Skin epidermis (tissue), 12 donors: Measurements from ENCODE around the gene MDK.

Experiments used
- H3K27ac ChIP-seq, 21 experiments: fragments of 200-600 bp; sonication (generic) in 11 of 21; one replicate each; pipeline ENCODE4 v1.5.0; 2020; ENCODE audit warnings: mild to moderate bottlenecking in 3 of 21, inconsistent platforms in 2 of 21, moderate library complexity in 2 of 21
- H3K4me3 ChIP-seq, 7 experiments: fragments of 200-600 bp; sonication (generic) in 2 of 7; one replicate each; pipeline ENCODE4 v1.5.0; 2020; ENCODE audit warnings: inconsistent platforms in 2 of 7, mild to moderate bottlenecking in 2 of 7, moderate library complexity in 1 of 7

Gene MDK

GRCh38 chr11:46378811-46379481 lies 2.5 kb upstream of the MDK start:
- H3K27ac ChIP-seq = peak overlapping the region in 8 of 21 experiments; percentile 25 to 87 (median 74)
- no peak overlapping the region for H3K4me3 ChIP-seq

DNA sequence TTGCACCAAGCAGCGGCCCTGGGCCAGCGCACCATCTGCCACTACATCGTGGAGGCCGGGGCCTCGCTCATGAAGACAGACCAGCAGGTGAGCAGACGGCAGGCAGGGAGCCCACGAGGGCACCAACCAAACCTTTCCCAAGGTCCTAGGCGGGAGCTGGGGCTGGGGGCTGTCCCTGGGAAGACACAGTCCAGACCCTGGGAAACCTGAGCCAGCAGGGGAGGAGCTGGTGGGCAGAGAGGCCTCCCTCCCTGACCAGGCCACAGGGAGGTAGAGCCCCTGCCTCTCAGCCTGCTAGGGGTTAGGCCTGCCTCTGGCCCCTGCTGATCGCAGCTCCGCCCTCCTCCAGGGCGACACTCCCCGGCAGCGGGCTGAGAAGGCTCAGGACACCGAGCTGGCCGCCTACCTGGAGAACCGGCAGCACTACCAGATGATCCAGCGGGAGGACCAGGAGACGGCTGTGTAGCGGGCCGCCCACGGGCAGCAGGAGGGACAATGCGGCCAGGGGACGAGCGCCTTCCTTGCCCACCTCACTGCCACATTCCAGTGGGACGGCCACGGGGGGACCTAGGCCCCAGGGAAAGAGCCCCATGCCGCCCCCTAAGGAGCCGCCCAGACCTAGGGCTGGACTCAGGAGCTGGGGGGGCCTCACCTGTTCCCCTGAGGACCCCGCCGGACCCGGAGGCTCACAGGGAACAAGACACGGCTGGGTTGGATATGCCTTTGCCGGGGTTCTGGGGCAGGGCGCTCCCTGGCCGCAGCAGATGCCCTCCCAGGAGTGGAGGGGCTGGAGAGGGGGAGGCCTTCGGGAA lies 1.8 kb upstream of the MDK start:
- peak overlapping the region in 16 of 21 experiments; percentile 70 to 87 (median 77) for H3K27ac ChIP-seq
- H3K4me3 ChIP-seq = peak overlapping the region in 3 of 7 experiments; percentile 53 to 59 (median 58)

GRCh38 chr11:46380340-46381047 lies 975 bp upstream of the MDK start:
- peak overlapping the region; percentile 0 to 87 (median 74) for H3K27ac ChIP-seq
- H3K4me3 ChIP-seq = peak overlapping the region; percentile 50 to 66 (median 55)

DNA sequence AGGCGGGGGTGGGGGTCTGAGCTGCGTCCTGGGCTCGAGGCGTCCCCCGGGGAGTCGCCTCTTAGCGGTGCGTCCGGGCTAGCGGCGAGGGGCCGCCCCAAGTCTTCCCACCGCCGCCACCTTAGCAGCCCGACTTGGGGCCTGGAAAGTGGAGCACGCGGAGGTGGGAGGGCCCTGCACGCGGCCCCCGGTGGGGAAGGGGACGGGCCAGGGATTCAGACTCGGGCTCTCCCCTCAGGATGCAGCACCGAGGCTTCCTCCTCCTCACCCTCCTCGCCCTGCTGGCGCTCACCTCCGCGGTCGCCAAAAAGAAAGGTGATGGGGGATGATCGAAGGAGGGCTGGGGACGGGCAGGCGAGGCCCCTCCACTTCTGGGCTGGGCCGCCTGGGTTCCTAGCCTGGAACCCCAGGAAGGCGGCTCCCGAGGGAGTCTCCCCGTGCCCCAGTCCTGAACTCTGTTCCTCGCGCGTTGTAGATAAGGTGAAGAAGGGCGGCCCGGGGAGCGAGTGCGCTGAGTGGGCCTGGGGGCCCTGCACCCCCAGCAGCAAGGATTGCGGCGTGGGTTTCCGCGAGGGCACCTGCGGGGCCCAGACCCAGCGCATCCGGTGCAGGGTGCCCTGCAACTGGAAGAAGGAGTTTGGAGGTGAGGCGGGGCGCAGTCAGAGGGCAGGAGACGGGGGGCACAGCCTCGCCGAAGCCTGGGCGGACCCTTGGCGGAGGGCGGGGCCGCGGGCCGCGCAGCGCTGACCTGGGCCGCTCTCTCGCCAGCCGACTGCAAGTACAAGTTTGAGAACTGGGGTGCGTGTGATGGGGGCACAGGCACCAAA lies 563 bp downstream of the MDK start:
- peak overlapping the region; percentile 50 to 66 (median 55) for H3K4me3 ChIP-seq
- H3K27ac ChIP-seq = peak overlapping the region in 16 of 21 experiments; percentile 9 to 87 (median 73)

DNA sequence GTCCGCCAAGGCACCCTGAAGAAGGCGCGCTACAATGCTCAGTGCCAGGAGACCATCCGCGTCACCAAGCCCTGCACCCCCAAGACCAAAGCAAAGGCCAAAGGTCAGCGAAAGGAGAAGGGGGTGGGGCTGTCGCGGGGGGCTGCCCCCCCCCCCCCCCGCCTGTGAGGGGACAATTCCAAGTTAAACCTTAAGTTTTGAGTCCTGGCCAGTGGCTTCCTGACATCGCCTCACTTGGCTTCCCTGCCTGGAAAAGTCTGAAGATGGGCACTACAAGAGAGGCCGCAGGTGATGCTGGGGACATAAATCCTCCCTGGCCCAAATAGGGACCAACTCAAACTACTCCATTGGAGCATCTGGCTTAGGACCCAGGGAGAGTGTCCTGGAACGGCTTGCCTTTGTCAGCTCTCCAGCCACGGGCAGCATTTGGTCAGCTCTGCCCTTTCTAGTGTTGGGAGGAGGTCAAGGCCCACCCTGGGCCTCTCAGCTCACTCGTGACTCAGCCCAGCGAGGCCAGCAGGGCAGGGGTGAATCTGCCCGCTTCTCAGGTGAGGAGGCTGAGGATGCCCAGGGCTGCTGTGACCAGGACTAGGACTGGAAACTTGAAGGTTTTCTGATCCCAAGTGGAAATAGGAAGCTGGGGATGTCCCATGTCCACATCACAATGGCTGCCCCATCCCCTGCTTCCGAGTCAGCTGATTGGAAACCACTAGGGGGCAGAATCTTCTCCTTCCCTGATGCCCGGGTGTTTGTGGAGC lies 1.4 kb downstream of the MDK start:
- H3K4me3 ChIP-seq = peak overlapping the region; percentile 50 to 66 (median 55)
- no peak overlapping the region for H3K27ac ChIP-seq

DNA sequence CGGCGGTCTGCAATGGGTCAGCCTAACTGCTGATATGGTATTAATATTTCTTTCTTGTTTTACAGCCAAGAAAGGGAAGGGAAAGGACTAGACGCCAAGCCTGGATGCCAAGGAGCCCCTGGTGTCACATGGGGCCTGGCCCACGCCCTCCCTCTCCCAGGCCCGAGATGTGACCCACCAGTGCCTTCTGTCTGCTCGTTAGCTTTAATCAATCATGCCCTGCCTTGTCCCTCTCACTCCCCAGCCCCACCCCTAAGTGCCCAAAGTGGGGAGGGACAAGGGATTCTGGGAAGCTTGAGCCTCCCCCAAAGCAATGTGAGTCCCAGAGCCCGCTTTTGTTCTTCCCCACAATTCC lies 1.9 kb downstream of the MDK start:
- no peak overlapping the region for H3K27ac ChIP-seq
- no peak overlapping the region for H3K4me3 ChIP-seq

DNA sequence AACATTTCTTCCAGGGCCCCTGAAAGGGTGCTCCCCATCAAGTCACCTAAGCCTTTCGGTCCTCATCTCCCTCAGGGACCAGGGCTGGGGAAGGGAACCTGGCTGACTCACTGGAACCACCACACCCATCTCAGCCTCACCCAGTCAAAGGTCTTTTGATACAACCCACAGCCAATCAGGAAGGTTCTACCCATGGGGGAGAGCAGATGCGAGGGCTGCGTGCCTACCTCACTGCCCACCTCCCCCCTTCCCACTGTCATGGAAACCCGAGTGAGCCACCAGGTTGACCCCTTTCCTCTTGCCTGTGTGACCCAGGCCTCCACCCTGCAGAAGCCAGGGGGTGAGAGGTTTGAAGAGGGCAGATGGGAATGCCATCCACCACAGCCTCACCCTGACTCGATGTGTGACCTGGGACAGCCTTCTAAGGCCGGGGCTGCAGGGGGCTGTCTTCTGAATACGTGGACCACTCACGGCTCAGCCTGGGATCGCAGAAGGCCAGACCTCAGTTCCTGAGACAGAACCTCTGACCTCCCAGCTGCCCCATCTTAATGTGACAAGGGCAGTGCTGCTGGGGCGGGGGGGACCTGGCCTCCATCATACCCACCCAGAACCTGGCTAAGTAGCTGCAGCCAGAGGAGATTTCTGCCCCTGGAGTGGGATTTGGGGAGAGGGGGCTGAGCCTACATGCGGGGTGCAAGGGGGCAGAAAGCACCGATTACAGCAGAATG lies 2.7 kb downstream of the MDK start:
- Histone ChIP-seq H3K4me3 (no peak overlapping the region), H3K27ac (no peak overlapping the region)

- Histone ChIP-seq H3K27ac (no peak overlapping the region), H3K4me3 (no peak overlapping the region)
Observed at GRCh38 chr11:46385169-46386004, 3.9 kb downstream of the MDK start.

DNA sequence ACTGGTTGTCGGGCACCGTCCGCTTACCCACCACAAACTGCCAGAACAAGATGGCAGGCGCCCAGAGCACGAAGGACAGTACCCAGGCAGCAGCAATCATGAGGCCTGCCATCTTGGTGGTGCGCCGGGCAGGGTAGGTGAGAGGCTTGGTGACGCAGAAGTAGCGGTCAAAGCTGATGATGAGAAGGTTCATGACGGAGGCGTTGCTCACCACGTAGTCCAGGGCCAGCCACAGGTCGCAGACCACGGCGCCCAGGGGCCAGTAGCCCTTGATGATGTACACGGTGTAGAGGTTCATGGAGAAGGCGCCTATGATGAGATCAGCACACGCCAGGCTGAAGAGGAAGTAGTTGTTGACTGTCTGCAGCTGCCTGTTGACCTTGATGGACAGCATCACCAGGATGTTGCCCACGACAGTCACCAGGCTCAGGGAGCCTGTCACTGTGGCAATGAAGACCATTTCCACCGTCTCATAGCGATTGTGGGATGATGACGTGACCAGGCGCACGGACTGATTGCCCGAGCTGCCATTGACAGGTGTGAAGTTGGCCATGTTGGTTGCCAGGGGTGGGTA lies 4.6 kb downstream of the MDK start:
- H3K4me3 ChIP-seq = no peak overlapping the region
- no peak overlapping the region for H3K27ac ChIP-seq

DNA sequence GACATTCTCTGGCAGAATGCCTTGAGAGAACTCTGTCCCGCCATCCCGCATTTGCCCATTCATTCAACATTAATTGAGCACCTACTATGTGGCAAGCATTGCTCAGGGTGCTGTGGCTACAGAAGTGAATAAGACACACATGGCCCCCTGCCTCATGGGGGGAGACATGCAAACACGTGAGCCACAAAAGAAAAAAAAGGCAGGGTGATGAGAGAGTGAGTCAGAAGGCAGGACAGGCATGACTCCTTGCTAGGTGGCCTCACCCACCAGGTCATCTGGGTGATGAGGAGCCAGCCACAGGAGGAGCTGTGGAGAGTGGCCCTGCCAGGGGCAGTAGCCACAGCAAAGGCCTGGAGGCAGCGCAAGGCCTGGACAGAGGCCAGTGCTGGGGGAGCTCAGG lies 5.2 kb downstream of the MDK start:
- H3K4me3 ChIP-seq = no peak overlapping the region
- H3K27ac ChIP-seq = no peak overlapping the region

- no peak overlapping the region for H3K27ac ChIP-seq
- no peak overlapping the region for H3K4me3 ChIP-seq
Observed at GRCh38 chr11:46387456-46387855, 6.0 kb downstream of the MDK start.

- H3K27ac ChIP-seq = no peak overlapping the region
Observed at GRCh38 chr11:46387919-46388618, 6.6 kb downstream of the MDK start.

GRCh38 chr11:46388619-46389449 lies 7.4 kb downstream of the MDK start:
- no peak overlapping the region for H3K27ac ChIP-seq
- peak overlapping the region in 3 of 7 experiments; percentile 30 to 39 (median 37) for H3K4me3 ChIP-seq

More at GRCh38 chr11:46387919-46388618, 6.6 kb downstream of the MDK start:
- no peak overlapping the region for H3K4me3 ChIP-seq

DNA sequence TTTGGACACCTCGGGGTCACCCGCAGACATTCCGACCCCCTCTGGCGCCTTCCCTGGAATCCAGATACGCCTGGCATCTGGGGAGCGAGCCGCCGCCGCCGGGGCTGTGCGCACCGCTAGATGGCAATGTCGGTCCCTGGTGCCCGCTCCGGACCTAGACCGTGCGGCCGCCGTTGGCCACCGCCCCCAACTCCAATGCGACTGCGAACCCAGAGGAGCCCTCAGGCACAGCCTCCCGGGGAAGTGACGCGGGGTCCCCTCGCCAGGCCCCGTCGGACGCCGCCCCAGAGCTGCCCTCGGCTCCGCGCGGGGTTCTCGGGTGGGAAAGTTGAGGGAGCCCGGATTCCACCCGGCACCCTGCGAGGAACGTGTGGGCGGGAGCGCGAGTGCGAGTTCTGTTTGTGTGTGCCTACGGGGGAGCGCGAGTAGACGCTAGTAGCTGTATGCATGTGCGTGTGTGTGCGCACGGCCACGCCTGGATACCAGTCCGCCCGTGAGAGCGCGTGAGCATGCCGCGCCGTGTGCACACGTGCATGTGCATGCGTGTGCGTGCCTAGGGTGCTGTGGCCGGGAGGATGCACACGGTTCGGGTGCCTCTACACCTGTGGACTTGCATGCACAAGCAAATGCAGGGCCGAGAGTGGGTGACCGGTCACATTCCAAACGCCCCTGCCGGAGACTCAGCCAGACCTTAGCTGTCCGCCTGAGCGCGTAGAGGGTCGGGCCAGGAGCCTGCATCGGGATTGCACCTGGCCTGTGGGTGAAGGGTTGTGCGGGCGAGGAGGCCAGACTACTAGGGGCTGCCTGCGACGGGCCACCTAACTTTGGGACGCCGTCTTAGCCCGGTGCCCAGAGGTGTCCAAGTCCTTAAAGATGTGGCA lies 8.2 kb downstream of the MDK start:
- Histone ChIP-seq H3K27ac (no peak overlapping the region), H3K4me3 (peak overlapping the region; percentile 4 to 39 (median 30))
